ENCODE measurements around the gene GPC1. TPM values are rescaled to one million over a fixed set of nuclear protein-coding genes. Genes with fewer than 3 reads are reported as not detected.

Gene GPC1
- total and polyA plus RNA-seq, 10 of the 15 experiments (the other 5 are each of a cell fraction or from before 2014, with no cell fraction given) = 0.06 to 0.77 (median 0.23) TPM; not detected in 3

DNA sequence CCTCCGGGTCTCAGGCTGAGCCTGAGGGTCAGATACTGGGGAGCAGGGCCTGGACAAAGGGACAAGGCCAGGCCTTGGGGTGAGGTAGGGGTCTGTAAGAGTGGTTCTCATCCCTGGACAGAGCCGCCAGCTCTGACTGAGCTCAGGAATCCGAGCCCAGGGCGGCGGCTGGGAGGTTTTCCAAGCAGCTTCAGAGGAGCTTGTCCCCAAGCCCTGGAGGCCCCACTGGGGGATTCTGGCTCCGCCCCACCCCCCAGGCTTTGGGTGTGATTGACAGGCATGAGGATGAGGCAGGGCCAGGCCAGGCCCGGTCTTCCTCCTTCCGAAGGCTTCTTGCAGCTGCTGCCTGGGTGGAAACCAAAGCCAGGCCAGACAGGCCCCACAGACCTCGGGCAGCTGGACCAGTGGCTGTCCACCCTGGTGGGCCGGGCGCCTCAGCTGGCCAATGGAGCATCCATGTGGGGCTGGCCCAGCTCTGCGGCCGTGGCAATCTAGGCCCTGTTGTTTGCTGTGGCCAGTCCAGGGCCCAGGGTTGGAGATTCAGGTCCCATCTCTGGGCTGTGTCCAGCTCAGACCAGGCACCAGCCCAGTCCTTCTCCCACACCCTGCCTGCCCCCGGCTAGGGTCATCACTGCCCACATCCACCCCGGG, 23.1 kb upstream of the GPC1 start:
- ChIA-PET CTCF (no interaction called here), POLR2A (no interaction called here), SMC1A (ENCODE audit: uncharacterized antibody, unreplicated experiment) (no interaction called here), RAD21 (ENCODE audit: unreplicated experiment) (no interaction called here)
- BruUV-seq (replicated peaks) = no TSS peak
- in situ Hi-C loops (cut with MboI) = no loop called here
- H3K79me2 ChIP-seq (ENCODE audit: control insufficient read depth, insufficient read depth, low read length) = no peaks in the 10 kb centered on the region
- H3K27me3 ChIP-seq (replicated peaks in 1 of 2; ENCODE audit: control insufficient read depth in 2 of 2, insufficient read depth in 2 of 2, low read length in 1 of 2) = no peaks in the 10 kb centered on the region
- no peaks in the 10 kb centered on the region for H3K36me3 ChIP-seq (ENCODE audit: control insufficient read depth in 2 of 2, insufficient read depth in 2 of 2, low read length in 1 of 2)
- H4K20me1 ChIP-seq (ENCODE audit: control insufficient read depth, insufficient read depth) = no peaks in the 10 kb centered on the region
- DNase-seq (ENCODE audit: low read depth, low spot score) = no peak
- no peaks in the 10 kb centered on the region for H3K9me3 ChIP-seq (replicated peaks; ENCODE audit: control insufficient read depth, insufficient read depth, low read length)
- WGBS (ENCODE audit: insufficient coverage, insufficient replicate concordance, low lambda C conversion rate, missing lambda C conversion rate) = 30% methylated on average over 13 of the region's 15 CpGs
- intact Hi-C loops (cut with micrococcal nuclease; ENCODE audit: unreplicated experiment) = no loop called here
- H3K4me3 ChIP-seq = no peak overlapping the region
- no peak for FAIRE-seq
- TF ChIP-seq, protein P1, sequence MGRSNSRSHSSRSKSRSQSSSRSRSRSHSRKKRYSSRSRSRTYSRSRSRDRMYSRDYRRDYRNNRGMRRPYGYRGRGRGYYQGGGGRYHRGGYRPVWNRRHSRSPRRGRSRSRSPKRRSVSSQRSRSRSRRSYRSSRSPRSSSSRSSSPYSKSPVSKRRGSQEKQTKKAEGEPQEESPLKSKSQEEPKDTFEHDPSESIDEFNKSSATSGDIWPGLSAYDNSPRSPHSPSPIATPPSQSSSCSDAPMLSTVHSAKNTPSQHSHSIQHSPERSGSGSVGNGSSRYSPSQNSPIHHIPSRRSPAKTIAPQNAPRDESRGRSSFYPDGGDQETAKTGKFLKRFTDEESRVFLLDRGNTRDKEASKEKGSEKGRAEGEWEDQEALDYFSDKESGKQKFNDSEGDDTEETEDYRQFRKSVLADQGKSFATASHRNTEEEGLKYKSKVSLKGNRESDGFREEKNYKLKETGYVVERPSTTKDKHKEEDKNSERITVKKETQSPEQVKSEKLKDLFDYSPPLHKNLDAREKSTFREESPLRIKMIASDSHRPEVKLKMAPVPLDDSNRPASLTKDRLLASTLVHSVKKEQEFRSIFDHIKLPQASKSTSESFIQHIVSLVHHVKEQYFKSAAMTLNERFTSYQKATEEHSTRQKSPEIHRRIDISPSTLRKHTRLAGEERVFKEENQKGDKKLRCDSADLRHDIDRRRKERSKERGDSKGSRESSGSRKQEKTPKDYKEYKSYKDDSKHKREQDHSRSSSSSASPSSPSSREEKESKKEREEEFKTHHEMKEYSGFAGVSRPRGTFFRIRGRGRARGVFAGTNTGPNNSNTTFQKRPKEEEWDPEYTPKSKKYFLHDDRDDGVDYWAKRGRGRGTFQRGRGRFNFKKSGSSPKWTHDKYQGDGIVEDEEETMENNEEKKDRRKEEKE (IDR thresholded peaks at IDR 0.05) = no peak
- no peak for TF ChIP-seq BACH1 (IDR thresholded peaks at IDR 0.05; ENCODE audit: borderline replicate concordance)
- TF ChIP-seq, protein P2, sequence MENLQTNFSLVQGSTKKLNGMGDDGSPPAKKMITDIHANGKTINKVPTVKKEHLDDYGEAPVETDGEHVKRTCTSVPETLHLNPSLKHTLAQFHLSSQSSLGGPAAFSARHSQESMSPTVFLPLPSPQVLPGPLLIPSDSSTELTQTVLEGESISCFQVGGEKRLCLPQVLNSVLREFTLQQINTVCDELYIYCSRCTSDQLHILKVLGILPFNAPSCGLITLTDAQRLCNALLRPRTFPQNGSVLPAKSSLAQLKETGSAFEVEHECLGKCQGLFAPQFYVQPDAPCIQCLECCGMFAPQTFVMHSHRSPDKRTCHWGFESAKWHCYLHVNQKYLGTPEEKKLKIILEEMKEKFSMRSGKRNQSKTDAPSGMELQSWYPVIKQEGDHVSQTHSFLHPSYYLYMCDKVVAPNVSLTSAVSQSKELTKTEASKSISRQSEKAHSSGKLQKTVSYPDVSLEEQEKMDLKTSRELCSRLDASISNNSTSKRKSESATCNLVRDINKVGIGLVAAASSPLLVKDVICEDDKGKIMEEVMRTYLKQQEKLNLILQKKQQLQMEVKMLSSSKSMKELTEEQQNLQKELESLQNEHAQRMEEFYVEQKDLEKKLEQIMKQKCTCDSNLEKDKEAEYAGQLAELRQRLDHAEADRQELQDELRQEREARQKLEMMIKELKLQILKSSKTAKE (IDR thresholded peaks at IDR 0.05; ENCODE audit: low read depth, poor library complexity, severe bottlenecking) = no peak
- TF ChIP-seq SP1 (IDR thresholded peaks at IDR 0.05; ENCODE audit: low read depth, low read length) = no peak
- TF ChIP-seq, protein P3, sequence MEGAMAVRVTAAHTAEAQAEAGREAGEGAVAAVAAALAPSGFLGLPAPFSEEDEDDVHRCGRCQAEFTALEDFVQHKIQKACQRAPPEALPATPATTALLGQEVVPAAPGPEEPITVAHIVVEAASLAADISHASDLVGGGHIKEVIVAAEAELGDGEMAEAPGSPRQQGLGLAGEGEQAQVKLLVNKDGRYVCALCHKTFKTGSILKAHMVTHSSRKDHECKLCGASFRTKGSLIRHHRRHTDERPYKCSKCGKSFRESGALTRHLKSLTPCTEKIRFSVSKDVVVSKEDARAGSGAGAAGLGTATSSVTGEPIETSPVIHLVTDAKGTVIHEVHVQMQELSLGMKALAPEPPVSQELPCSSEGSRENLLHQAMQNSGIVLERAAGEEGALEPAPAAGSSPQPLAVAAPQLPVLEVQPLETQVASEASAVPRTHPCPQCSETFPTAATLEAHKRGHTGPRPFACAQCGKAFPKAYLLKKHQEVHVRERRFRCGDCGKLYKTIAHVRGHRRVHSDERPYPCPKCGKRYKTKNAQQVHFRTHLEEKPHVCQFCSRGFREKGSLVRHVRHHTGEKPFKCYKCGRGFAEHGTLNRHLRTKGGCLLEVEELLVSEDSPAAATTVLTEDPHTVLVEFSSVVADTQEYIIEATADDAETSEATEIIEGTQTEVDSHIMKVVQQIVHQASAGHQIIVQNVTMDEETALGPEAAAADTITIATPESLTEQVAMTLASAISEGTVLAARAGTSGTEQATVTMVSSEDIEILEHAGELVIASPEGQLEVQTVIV (IDR thresholded peaks at IDR 0.05; ENCODE audit: borderline replicate concordance, partially characterized antibody) = no peak
- TF ChIP-seq, protein P4, sequence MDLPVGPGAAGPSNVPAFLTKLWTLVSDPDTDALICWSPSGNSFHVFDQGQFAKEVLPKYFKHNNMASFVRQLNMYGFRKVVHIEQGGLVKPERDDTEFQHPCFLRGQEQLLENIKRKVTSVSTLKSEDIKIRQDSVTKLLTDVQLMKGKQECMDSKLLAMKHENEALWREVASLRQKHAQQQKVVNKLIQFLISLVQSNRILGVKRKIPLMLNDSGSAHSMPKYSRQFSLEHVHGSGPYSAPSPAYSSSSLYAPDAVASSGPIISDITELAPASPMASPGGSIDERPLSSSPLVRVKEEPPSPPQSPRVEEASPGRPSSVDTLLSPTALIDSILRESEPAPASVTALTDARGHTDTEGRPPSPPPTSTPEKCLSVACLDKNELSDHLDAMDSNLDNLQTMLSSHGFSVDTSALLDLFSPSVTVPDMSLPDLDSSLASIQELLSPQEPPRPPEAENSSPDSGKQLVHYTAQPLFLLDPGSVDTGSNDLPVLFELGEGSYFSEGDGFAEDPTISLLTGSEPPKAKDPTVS (IDR thresholded peaks at IDR 0.05; ENCODE audit: low read depth, low read length) = no peak
- no peak for TF ChIP-seq ZNF622 (IDR thresholded peaks at IDR 0.05)
- no peak for TF ChIP-seq SMAD5 (IDR thresholded peaks at IDR 0.05; ENCODE audit: low read depth)
- TF ChIP-seq FOS (IDR thresholded peaks at IDR 0.05; ENCODE audit: borderline replicate concordance, extremely low read depth, insufficient read length) = no peak
- TF ChIP-seq TCF12 (IDR thresholded peaks at IDR 0.05; ENCODE audit: low read depth, low read length) = no peak
- TF ChIP-seq EED (IDR thresholded peaks at IDR 0.05; ENCODE audit: low read depth) = no peak
- TF ChIP-seq, protein P5, sequence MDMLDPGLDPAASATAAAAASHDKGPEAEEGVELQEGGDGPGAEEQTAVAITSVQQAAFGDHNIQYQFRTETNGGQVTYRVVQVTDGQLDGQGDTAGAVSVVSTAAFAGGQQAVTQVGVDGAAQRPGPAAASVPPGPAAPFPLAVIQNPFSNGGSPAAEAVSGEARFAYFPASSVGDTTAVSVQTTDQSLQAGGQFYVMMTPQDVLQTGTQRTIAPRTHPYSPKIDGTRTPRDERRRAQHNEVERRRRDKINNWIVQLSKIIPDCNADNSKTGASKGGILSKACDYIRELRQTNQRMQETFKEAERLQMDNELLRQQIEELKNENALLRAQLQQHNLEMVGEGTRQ (IDR thresholded peaks at IDR 0.05; ENCODE audit: borderline replicate concordance, low read depth, low read length) = no peak
- no peak overlapping the region for H3K4me2 ChIP-seq (ENCODE audit: control insufficient read depth, insufficient read depth)
- no peaks in the 10 kb centered on the region for H3K4me1 ChIP-seq (ENCODE audit: control insufficient read depth, insufficient read depth, low read length)
- no peak for ATAC-seq
- H2AFZ ChIP-seq (ENCODE audit: control insufficient read depth, low read depth, low read length) = no peak overlapping the region
- H3K9ac ChIP-seq (ENCODE audit: control insufficient read depth, insufficient read depth, low read length) = no peak overlapping the region
- no peak overlapping the region for H3K27ac ChIP-seq (ENCODE audit: control insufficient read depth, insufficient read depth)
